ENCODE measurements around the gene RRP36. TPM values are rescaled to one million over a fixed set of nuclear protein-coding genes. Genes with fewer than 3 reads are reported as not detected.
A peak's percentile ranks its signal among the peaks of the same experiment; 100 is the strongest.

RRP36 gene
- total RNA-seq, 1 experiment from 2014 or later = 63.4 TPM

GRCh38 chr6:43020847-43021246 is 576 bp upstream of the RRP36 start:
- TF ChIP-seq ELF1 (IDR thresholded peaks at IDR 0.05; ENCODE audit: borderline replicate concordance, low read depth) (no peak), TCF7L2 (IDR thresholded peaks at IDR 0.05; ENCODE audit: borderline replicate concordance, extremely low read depth, insufficient read depth, insufficient read length) (no peak), POLR2AphosphoS5 (IDR thresholded peaks at IDR 0.05; ENCODE audit: low read depth, low read length) (no peak), SRF (IDR thresholded peaks at IDR 0.05; ENCODE audit: low read depth) (no peak), CBX3 (IDR thresholded peaks at IDR 0.05; ENCODE audit: low read depth) (no peak), SP1 (IDR thresholded peaks at IDR 0.05; ENCODE audit: low read depth) (no peak), JUND (IDR thresholded peaks at IDR 0.05) (no peak), CEBPB (IDR thresholded peaks at IDR 0.05; ENCODE audit: low read depth) (no peak), ZNF274 (IDR thresholded peaks at IDR 0.05; ENCODE audit: low read depth, low read length) (no peak), FOSL1 (IDR thresholded peaks at IDR 0.05; ENCODE audit: low read depth) (no peak), SIN3A (IDR thresholded peaks at IDR 0.05; ENCODE audit: low read depth) (no peak), ZFX (IDR thresholded peaks at IDR 0.05) (no peak), RAD21 (IDR thresholded peaks at IDR 0.05; ENCODE audit: low read depth) (no peak), POLR2A (IDR thresholded peaks at IDR 0.05; ENCODE audit: borderline replicate concordance, extremely low read depth, insufficient read depth, insufficient read length) (no peak), EZH2 (IDR thresholded peaks at IDR 0.05) (no peak)
- TF ChIP-seq, protein P1, sequence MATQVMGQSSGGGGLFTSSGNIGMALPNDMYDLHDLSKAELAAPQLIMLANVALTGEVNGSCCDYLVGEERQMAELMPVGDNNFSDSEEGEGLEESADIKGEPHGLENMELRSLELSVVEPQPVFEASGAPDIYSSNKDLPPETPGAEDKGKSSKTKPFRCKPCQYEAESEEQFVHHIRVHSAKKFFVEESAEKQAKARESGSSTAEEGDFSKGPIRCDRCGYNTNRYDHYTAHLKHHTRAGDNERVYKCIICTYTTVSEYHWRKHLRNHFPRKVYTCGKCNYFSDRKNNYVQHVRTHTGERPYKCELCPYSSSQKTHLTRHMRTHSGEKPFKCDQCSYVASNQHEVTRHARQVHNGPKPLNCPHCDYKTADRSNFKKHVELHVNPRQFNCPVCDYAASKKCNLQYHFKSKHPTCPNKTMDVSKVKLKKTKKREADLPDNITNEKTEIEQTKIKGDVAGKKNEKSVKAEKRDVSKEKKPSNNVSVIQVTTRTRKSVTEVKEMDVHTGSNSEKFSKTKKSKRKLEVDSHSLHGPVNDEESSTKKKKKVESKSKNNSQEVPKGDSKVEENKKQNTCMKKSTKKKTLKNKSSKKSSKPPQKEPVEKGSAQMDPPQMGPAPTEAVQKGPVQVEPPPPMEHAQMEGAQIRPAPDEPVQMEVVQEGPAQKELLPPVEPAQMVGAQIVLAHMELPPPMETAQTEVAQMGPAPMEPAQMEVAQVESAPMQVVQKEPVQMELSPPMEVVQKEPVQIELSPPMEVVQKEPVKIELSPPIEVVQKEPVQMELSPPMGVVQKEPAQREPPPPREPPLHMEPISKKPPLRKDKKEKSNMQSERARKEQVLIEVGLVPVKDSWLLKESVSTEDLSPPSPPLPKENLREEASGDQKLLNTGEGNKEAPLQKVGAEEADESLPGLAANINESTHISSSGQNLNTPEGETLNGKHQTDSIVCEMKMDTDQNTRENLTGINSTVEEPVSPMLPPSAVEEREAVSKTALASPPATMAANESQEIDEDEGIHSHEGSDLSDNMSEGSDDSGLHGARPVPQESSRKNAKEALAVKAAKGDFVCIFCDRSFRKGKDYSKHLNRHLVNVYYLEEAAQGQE (IDR thresholded peaks at IDR 0.05; ENCODE audit: low read depth) = no peak
- TF ChIP-seq, protein P2, sequence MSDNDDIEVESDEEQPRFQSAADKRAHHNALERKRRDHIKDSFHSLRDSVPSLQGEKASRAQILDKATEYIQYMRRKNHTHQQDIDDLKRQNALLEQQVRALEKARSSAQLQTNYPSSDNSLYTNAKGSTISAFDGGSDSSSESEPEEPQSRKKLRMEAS (IDR thresholded peaks at IDR 0.05) = no peak
- TF ChIP-seq, protein P3, sequence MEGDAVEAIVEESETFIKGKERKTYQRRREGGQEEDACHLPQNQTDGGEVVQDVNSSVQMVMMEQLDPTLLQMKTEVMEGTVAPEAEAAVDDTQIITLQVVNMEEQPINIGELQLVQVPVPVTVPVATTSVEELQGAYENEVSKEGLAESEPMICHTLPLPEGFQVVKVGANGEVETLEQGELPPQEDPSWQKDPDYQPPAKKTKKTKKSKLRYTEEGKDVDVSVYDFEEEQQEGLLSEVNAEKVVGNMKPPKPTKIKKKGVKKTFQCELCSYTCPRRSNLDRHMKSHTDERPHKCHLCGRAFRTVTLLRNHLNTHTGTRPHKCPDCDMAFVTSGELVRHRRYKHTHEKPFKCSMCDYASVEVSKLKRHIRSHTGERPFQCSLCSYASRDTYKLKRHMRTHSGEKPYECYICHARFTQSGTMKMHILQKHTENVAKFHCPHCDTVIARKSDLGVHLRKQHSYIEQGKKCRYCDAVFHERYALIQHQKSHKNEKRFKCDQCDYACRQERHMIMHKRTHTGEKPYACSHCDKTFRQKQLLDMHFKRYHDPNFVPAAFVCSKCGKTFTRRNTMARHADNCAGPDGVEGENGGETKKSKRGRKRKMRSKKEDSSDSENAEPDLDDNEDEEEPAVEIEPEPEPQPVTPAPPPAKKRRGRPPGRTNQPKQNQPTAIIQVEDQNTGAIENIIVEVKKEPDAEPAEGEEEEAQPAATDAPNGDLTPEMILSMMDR (IDR thresholded peaks at IDR 0.05 in 2 of 3, conservative IDR thresholded peaks at IDR 0.05 in 1 of 3; ENCODE audit: borderline replicate concordance in 1 of 3, insufficient read depth in 1 of 3, low read depth in 2 of 3, low read length in 2 of 3) = no peak
- Histone ChIP-seq H3K4me2 (ENCODE audit: low read length) (peak overlapping the region; percentile 94), H4K20me1 (ENCODE audit: insufficient read depth) (no peaks in the 10 kb centered on the region), H3K4me1 (ENCODE audit: control insufficient read depth in 1 of 2, insufficient read depth in 2 of 2, low read length in 2 of 2) (peaks cover 9 to 20% of the 10 kb centered on the region in 2 experiments), H3K36me3 (ENCODE audit: control insufficient read depth in 1 of 2, insufficient read depth in 2 of 2, low read length in 2 of 2) (peaks cover 16 to 22% of the 10 kb centered on the region in 2 experiments), H3K79me2 (ENCODE audit: insufficient read depth, low read length) (peaks cover 56% of the 10 kb centered on the region), H3K9ac (ENCODE audit: low read length) (peak overlapping the region; percentile 93), H3K4me3 (replicated peaks in 1 of 2; ENCODE audit: low read depth in 1 of 2, low read length in 2 of 2) (peak overlapping the region; percentile 75 to 96), H3K27ac (ENCODE audit: low read depth, low read length) (peak overlapping the region; percentile 80), H2AFZ (ENCODE audit: low read depth, low read length, poor library complexity, severe bottlenecking) (no peak overlapping the region), H3K27me3 (ENCODE audit: insufficient read depth, low read length) (no peaks in the 10 kb centered on the region), H3K9me2 (ENCODE audit: insufficient read depth) (no peaks in the 10 kb centered on the region), H3K9me3 (ENCODE audit: control insufficient read depth in 1 of 2, insufficient read depth in 1 of 2, low read depth in 1 of 2, low read length in 2 of 2) (no peaks in the 10 kb centered on the region)
- ChIA-PET CTCF (interaction anchor here (0.8 kb wide), 1 partner anchor 123 kb away, joined by 3 read pairs; no protein-coding TSS in a partner anchor), POLR2A (interaction anchor here (0.6 to 2.2 kb wide), 4 partner anchors 12 to 92 kb away, joined by 3 to 7 read pairs (median 4); partner anchors contain the start of genes CNPY3 and PEX6), RAD21 (ENCODE audit: low non-redundant PET in 1 of 2, low total read pairs in 2 of 2, uncharacterized antibody in 2 of 2, unreplicated experiment in 2 of 2) (interaction anchor here in 1 of 2 experiments (0.7 kb wide), 1 partner anchor 1286 kb away, joined by 3 read pairs; no protein-coding TSS in a partner anchor)
- BruUV-seq (replicated peaks) = TSS peak; percentile 93
- DNase-seq (ENCODE audit: low read depth, low spot score) (no peak), ATAC-seq (peak; percentile 34)
- intact Hi-C loops (cut with micrococcal nuclease) = no loop called here
